ENCODE results near the gene THTPA.

- TF ChIP-seq CTCF (IDR thresholded peaks at IDR 0.05) = no peak
- no peak for TF ChIP-seq POLR2A (IDR thresholded peaks at IDR 0.05)
Observed at GRCh38 chr14:23600806-23601205, 44.7 kb downstream of the THTPA start.
